Bronchial epithelial cell (primary cell): Measurements from ENCODE around the gene CPB2. TPM values are rescaled to one million over a fixed set of nuclear protein-coding genes. Genes with fewer than 3 reads are reported as not detected.

Source experiments
- DNase-seq: peaks from one replicate; pipeline ENCODE4 v3.0.0-alpha.2; 2010; ENCODE audit warnings: low read depth
- FAIRE-seq: peaks from 2 replicates; lab custom pipeline; 2011; peaks lifted over from hg19 to GRCh38; lab: Jason Lieb, UNC
- H3K27me3 ChIP-seq: 2 replicates; pipeline ENCODE4 v1.5.1; 2011; ENCODE audit warnings: low read length; ENCODE audit not compliant: control insufficient read depth, insufficient read depth
- H3K36me3 ChIP-seq: 2 replicates; pipeline ENCODE4 v1.5.1; 2011; ENCODE audit warnings: low read length; ENCODE audit not compliant: control insufficient read depth, insufficient read depth
- H3K4me3 ChIP-seq: 2 replicates; pipeline ENCODE4 v1.5.1; 2011; ENCODE audit warnings: mild to moderate bottlenecking, low read depth, low read length, control low read depth
- CTCF ChIP-seq: IDR thresholded peaks from 2 replicates; pipeline ENCODE4 v1.5.1; 2011; ENCODE audit warnings: mild to moderate bottlenecking, moderate library complexity, low read length, control low read depth, inconsistent platforms; ENCODE audit not compliant: insufficient read depth, severe bottlenecking
- total RNA-seq: library from RNA; depleted of rRNA; stranded (reverse); fragments of >200 nt; gene quantifications from 2 replicates; pipeline ENCODE4 v1.2.1, GENCODE V29; 2014

The CPB2 gene
- total RNA-seq, 1 donor from 2014 or later: not detected

- no peak for TF ChIP-seq CTCF
- H3K36me3 ChIP-seq: no peaks in the 10 kb centered on the region
- no peak overlapping the region for H3K4me3 ChIP-seq
- no peaks in the 10 kb centered on the region for H3K27me3 ChIP-seq
- FAIRE-seq (no peak), DNase-seq (no peak)
Observed at GRCh38 chr13:46137627-46138317, 32.9 kb upstream of the CPB2 start.

GRCh38 chr13:46136688-46137087 lies 31.9 kb upstream of the CPB2 start:
- DNase-seq: no peak
- FAIRE-seq: no peak
- no peaks in the 10 kb centered on the region for H3K27me3 ChIP-seq
- TF ChIP-seq CTCF: no peak
- H3K4me3 ChIP-seq: no peak overlapping the region
- H3K36me3 ChIP-seq: no peaks in the 10 kb centered on the region

DNA sequence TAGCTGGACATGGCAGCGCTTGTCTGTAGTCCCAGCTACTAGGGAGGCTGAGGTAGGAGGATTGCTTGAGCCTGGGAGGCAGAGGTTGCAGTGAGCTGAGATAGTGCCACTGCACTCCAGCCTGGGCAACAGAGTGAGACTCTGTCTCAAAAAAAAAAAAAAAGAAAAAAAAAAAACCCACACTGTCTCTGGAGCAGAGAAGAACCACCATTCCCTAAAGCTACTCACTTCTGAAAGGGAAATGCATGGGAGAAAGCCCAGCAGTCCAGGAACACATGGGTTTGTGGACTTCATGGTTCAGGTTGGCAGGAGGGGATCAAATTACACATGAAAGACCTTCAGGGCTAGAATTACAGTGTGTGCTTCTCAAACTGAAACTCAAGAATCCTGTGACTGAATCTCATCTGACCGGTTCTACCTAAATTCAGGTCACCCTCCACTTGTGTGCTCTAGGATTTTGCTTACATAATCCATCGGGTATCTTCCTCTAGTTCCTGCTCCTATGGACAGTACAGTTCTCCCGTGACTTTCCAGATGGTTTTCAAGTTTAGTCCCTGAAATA lies 30.2 kb upstream of the CPB2 start:
- H3K36me3 ChIP-seq: no peaks in the 10 kb centered on the region
- FAIRE-seq (peak; percentile 68), DNase-seq (peak; percentile 90)
- no peak overlapping the region for H3K4me3 ChIP-seq
- TF ChIP-seq CTCF: no peak
- peaks cover 1% of the 10 kb centered on the region for H3K27me3 ChIP-seq

- DNase-seq: no peak
- H3K27me3 ChIP-seq: peaks cover 2% of the 10 kb centered on the region
- no peaks in the 10 kb centered on the region for H3K36me3 ChIP-seq
- no peak for TF ChIP-seq CTCF
- no peak for FAIRE-seq
- no peak overlapping the region for H3K4me3 ChIP-seq
Observed at GRCh38 chr13:46134494-46134893, 29.7 kb upstream of the CPB2 start.

DNA sequence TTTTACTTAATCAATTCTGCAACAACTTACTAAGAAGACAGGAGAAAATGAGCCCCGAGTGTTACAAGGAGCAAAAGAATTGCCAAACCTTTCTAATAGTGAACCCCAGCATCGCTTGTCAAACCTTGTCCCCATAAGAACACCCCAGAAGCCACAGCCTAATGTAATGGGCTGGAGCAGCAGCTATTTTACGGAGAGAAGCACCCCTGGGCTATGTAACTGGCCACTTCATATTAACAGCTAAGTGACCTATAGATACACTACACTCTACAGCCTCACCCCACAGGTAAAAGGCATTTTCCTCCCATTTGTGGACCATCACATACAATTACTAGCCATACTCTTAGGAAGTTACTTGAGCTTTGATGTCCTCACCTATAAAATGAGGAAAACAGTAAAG lies 27.3 kb upstream of the CPB2 start:
- FAIRE-seq: no peak
- Histone ChIP-seq H3K27me3 (peaks cover 2% of the 10 kb centered on the region), H3K4me3 (no peak overlapping the region), H3K36me3 (no peaks in the 10 kb centered on the region)
- TF ChIP-seq CTCF: no peak
- DNase-seq: no peak
